ENCODE data around the gene PATJ.
"Not testable (repeated sequence)": the region's sequence is repeated elsewhere in the genome, so short reads cannot be mapped to it uniquely, and the experiment has no call there.

Gene PATJ

DNA sequence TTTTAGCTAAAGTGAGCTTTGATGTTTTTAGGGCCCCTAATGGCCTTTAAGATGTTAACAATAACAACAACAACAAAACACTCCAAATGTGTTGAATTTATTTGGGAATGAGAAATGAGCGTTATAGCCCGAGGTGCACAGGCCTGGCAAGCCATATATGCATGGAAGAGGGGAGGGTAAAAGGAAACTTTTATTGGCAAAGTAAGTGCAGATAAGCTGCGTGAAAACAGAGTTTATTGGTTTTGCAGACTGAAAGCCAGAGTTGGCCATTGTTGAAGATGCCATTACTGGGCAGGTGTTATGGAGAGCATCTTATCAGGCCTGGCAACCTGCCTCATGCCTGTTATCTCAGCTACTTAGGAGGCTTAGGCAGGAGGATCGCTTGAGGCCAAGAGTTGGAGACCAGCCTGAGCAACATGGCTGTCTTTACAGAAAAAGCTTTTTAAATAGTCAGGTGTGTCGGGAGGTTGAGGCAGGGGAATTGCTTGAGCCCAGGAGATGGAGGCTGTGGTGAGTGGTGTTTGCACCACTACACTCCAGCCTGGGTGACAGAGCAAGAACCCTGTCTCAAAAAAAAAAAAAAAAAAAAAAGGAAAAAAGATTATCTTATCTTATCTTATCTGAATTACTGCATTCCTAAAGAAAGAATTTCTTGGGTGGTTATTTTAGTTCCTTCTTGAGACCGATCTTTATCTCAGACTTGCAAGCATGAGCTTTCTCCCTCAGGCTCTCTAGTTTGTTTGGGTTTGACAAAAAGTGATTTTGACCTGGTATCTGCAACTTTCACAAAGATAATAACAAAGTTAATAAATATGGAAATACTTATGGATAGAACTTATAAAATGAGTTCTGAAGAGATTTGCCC is 1.7 kb downstream of the PATJ start:
- DNase-seq: no peak

DNA sequence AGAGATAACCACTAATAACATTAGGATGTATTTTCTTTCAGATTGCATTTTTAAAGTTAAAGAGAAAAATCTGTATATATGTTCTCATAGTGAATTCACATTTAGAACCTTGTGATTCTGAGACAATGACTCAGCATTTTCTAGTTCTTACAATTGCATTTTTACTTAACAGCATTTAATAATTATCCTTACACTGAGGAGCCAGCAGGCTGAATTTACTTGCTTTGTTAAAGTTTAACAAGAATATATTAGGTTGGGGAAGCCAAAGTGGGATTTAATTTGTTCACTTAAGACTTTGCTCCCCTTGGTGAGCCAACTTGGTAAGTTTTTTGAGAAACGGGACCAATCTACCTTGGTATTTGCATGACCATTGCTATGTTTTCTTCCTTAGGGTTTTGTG is 4.5 kb downstream of the PATJ start:
- DNase-seq: peak; percentile 17

DNA sequence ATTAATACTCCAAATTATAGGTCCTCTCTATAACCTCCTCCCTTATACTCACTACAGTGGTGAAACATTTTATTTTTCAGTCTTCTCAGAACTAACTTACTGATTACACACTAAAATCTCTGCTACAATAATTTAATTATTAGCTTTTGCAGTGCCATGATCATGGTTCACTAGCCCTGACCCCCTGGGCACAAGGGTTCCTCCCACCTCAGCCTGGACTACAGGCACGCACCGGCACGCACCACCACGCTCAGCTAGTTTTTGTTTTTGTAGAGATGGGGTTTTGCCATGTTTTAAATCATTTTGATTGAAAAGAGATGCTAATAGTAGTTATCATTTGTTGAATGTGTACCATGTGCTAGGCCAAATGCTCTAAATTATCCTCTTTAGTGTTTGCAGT is 6.3 kb downstream of the PATJ start:
- DNase-seq: no peak

DNA sequence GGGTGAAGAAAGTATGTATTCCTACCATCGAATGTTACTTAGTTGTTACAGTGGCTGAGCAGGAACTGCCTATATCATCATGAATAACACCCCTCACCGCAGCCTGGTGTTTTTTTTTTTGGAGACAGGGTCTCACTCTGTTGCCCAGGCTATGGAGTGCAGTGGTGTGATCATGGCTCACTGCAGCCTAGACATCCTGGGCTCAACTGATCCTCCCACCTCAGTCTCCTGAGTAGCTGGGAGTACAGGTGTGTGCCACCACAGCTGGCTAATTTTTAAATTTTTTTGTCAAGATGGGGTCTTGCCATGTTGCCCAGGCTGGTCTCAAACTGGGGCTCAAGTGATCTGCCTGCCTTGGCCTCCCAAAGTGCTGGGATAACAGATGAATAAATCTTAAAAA is 7.3 kb downstream of the PATJ start:
- no peak for DNase-seq

DNA sequence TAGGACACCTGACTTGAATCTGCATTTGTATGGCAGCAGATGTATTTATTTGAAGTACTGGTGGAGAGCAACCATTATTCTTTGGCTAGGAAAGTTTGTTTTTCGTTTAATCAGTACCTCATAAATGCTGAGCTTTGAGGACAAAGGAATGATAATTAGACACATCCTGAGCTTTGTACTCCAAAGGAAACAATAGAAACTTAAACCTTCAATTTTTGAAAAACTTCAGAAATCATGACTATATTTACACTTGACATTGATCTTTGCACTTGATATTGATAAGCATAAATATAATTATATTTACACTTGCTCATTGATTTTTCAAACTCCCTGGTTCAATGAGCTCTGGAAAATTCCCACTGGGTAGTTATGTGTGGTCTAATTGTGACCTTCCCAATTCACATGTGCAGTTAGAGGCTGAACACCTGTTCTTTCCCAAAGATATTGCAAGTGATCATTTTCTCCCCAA is 10.7 kb downstream of the PATJ start:
- no peak for DNase-seq

DNA sequence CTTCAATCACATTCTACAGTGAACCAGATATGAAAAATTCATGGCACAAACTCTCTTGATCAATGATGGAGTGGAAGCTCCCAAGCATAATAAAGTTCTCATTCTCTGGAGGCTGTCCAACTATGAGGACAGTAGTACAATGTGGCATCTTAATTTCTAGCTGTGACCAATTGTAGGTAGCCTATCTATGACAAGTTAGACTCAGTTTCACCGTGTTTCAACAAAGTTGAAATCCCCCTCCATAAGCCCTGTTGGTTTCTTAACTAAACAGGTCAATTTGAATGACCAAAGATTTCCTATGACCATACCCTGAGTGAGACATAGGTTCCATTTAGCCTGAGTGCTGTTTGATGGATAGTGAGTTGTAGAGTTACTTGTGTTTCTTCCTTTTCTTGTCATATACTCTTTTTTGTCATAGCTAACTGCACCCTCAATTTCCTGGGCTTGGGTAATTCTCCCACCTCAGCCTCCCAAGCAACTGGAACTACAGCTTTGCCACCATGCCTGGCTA is 11.8 kb downstream of the PATJ start:
- no peak for DNase-seq

DNA sequence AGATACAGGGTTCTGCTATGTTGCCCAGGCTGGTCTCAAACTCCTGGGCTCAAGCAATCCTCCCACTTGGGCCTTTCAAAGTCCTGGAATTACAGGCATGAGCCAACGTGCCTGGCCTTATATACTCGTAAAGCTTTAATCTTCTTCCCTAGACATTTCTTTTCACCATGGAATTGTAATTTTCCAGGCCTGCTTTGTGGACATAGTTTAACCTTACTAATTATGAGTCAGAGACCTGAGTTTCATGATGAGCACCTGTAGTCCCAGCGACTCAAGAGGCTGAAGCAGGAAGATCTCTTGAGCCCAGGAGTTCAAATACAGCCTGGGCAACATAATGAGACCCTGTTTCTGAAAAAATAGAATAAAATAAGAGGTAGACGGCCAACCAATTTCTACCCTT is 12.3 kb downstream of the PATJ start:
- DNase-seq: no peak

DNA sequence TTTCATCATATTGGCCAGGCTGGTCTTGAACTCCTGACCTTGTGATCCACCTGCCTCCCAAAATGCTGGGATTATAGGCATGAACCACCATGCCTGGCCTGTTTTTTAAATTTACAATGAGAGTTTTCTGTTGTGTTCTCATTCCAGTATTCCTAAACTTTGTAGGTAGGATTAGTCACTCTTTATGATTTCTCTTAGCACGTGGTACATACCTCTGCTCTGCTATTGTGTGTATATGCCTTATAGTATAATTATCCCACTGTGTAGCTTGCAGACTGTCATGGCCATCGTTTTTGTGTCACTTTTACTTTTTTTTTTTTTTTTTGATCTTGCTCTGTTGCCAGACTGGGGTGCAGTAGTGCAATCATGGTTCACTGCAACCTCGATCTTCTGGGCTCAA is 14.5 kb downstream of the PATJ start:
- no peak for DNase-seq

DNA sequence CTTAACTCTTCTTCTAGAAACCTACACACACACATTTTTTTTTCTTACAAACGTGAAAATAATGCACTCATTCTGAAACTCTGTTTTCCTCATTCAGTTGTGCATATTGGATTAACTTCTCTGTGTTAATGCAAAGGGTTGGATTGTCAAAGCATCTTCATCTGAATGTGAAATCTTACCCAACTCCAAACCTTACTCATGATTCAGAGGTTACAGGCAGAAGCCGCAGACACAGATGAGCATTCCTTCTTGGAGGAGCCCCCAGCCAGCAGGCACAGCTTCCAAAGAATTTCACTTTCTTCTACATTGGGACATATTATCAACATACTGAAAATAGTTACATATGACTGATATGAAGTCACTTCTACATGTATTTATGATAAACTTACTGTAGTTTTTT is 15.7 kb downstream of the PATJ start:
- DNase-seq: no peak

DNA sequence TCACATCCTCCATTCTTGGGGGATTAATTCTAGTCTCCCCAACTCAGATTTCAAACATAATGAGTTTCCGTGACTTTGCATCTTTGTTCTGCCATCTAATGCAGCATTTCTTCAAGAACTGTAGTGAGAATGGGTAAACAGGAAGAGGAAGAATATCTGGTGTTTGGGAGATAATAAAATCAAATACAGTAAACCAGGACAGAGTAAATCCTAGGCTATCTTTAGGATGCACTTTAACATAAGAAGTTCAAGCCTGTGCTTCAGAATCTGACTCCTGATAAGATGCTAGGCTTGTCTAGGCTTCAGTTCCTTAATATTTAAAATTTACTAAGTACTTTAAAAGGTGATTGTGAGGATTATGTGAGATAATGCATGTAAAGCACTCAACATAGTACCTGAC is 27.9 kb downstream of the PATJ start:
- DNase-seq: no peak

DNA sequence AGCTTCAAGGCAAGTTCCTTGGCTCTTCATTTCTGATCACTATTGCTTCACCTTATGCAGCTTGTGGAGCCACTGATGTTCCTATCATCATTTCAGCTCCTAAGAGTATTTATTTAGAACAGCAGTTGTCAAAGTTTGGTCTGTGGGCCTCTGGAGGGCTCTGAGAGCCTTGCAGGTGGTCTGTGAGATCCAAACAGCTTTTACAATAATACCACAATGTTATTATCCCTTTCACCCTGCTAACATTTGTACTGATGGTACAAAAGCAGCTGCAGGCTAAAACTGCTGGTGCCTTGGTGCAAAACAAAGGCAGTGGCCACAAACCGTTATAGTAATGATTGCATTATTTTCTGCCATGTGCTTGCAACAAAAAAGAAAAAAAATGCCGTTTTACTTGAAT is 33.8 kb downstream of the PATJ start:
- DNase-seq: no peak

DNA sequence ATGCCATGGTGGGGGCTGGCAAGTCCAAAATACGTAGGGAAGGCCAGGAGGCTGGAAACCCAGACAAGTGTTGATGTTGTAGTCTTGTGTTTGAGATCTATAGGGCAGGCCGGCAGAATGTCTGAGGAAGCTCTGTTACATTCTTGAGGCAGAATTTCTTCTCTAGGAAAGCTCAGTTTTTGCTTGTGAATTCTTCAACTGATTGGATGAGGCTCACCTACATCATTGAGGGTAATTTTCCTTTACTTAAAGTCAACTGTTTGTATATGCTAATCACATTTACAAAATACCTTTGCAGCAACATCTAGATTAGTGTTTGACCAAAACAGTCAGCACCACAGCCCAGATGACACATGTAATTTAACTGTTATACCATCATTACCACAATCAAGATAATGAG is 37.0 kb downstream of the PATJ start:
- no peak for DNase-seq

DNA sequence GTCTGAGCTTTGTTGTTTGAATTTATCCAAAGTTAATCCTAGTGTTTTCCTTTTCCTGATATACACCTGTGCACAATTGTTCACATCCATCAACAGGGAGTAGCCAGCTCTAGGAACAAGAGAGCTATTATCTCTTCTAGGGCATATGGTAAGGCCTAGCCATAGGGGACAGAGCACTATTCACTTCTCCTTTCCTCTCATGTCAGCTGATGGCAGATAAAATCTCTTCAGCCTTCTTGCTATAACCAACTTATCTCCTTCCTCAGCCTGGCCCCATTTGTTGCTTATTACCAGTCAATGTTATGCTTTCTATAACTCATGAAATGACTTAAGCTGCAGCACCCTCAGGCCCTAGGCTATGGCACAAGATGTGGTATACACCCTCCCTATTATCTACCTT is 38.9 kb downstream of the PATJ start:
- peak; percentile 89 for DNase-seq

DNA sequence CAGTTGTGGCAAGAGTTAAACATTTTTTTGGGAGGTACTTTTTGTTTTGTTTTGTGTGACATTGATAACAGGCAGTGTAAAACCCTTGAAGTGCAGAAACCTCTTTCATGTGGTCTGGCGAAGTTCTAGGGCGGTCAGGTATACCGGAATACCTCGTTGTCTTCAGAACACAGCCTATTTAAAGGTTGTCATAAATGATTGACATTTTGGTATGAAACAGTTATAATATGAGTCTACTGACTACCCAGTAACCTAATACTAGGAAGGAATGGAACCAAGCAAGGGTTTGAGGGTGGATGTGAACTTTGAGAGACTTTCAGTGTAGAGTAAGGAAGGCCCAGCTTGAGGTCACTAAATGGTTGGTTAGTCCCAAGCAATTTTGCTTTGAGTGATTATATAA is 40.5 kb downstream of the PATJ start:
- no peak for DNase-seq

DNA sequence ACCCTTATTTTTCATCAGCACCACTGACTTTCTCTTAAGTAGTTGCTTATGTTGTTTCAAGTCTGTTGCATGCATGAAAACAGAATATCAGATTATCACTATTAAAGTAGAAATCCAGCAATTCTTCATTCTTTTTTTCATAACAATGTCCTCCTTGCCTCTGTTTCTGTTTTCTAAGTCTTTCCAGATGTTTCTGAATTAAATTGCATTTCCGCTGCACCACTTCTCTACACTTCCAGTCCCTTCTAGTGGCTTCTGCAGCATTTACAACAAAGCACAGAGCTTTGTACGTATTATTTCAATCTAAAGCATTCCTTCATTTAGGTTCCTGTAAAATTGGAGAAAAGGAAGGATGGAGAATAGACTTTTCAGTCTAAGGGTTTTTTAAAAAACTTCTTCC is 42.4 kb downstream of the PATJ start:
- no peak for DNase-seq

DNA sequence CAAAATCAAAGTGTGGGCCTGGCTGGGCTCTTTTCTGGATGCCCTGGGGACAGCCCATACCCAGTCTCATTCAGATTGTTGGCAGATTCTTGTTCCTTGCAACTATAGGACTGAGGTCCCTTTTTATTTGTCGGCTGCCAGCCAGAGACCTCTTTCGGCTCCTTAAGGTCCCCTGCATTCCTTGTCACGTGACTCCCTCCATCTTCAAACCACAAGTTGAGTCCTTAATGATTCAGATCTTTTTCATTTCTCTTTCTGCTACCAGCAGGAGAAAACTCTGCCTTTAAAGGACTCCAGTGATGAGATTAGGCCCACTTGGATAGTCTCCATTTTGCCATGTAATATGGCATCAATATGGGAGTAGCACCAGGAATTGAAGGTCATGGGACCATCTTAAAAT is 48.6 kb downstream of the PATJ start:
- DNase-seq: no peak

DNA sequence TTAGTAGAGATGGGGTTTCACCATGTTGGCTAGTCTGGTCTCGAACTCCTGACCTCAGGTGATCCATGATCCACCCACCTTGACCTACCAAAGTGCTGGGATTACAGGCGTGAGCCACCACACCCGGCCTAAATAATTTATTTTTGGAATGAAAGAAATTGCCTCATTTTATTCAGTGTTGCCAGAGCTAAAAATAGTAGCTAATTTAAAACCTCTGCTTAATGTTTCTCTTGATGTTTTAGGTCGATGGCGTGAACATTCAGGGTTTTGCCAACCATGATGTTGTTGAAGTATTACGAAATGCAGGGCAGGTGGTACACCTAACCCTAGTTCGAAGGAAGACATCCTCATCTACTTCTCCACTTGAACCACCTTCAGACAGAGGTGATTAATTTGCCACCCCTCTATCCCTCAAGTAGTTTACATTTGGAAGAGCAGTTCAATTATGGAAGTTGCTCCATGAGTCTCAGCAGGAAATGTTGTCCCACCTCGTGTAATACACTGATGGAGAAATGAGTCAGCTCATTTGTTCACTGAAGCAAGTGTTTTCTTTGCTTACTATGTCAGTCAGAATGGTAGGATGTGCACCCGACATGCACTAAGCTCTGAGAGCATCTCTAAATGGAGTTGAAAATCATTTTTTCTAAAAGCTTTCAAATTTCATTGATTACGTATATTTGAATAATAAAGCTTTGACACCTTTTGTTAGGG is 54.9 kb downstream of the PATJ start:
- DNase-seq: no peak

DNA sequence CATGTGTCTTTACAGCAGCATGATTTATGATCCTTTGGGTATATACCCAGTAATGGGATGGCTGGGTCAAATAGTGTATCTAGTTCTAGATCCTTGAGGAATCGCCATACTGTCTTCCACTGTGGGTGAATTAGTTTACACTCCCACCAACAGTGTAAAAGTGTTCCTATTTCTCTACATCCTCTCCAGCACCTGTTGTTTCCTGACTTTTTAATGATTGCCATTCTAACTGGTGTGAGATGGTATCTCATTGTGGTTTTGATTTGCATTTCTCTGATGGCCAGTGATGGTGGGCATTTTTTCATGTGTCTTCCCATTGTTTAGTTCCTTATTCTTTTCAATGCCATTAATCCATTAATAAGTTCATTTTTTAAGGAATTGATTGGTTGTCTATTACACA is 58.8 kb downstream of the PATJ start:
- not testable (repeated sequence) for DNase-seq

DNA sequence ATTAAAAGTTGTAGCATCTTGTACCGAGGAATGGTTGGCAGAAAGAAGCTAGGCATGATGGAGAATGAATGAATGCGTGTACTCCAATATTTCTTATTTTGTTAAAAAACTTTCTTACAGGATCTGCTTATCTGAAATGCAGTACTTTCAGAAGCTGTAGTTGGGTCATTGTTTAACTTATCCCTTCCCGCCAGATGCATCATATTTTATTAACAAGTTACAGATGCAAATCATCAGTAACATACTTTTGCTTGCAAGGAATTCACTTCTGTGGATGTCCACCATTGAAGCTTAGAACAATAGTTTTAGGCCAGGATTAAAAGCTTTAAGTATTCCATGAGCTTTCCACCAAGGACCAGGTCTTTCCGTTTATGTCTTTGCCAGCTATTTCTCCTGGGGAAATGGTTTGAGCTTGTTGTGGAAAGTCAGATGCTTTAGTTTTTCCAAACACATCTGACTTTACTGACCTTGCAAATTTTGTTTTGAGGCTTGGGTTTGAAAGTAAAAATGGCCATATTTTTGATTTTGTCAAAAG is 65.4 kb downstream of the PATJ start:
- no peak for DNase-seq

DNA sequence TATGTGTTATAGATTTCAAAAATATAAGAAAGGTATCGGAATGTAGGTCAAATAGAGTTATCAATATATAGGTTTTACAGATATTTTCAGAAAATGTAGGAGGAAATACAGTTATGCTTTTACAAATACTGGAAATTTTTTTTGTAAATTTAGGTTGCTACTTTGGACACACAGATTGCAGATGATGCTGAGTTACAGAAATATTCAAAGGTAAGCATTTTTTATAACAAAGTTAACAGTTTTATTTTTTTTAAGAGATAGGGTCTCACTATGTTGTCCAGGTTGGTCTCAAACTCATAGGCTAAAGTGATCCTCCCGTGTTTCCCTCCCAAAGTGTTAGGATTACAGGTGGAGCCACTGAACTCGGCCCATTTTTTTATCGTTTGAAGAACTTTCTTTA is 66.0 kb downstream of the PATJ start:
- DNase-seq: no peak

DNA sequence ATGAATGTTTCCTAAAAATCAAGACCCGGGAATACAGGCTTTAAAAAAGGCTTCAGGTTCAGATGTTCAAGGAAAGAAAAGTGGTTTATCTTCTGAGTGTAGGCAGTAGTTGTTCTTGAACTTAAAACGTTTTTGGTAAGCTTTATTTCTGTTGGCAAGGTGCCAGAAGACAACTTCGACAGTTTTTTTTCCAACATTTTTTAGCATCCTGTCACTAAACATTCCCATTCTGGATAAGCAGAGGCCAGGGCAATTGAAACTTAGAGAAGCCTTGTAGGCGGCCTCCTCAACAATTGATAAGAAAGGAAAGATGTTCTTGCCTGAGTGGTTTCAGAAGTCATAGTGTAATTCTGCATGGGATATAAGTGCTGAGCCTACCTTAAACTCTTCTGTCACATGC is 66.7 kb downstream of the PATJ start:
- no peak for DNase-seq

DNA sequence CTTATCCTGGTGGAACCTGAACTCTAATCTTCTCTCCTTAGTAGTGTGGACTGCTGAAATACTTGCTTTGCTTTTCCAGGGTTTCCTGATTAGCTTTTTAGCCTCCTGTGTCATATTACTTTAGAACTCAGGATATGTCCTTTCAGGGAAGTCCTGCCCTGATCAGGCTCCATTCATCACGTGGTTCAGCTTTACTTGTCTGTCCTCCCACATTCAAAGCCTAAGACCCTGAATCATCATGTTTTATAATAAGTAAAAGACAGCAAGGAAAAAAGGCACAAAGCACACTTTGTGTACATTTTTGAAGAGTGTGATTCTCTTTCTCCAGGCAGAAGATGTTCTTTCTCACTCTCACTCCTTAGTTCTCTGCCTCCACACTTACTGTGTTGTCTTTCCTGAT is 70.6 kb downstream of the PATJ start:
- no peak for DNase-seq

DNA sequence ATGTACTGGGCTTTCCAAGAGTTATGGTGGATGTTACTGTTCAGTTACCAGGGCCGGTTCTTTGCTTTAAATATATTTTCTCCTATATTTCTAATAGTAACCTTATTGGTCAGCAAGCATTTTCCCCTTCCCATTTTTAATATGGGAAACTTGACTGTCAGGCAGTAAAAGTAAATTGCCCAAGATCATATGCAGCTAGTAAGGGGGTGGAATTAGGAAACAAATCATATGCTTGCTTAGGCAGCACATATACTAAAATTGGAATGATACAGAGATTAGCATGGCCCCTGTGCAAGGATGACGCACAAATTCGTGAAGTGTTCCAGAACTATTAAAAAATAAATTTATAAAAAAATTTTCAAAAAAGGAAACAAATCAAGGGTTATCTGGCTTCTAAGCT is 73.9 kb downstream of the PATJ start:
- DNase-seq: no peak

DNA sequence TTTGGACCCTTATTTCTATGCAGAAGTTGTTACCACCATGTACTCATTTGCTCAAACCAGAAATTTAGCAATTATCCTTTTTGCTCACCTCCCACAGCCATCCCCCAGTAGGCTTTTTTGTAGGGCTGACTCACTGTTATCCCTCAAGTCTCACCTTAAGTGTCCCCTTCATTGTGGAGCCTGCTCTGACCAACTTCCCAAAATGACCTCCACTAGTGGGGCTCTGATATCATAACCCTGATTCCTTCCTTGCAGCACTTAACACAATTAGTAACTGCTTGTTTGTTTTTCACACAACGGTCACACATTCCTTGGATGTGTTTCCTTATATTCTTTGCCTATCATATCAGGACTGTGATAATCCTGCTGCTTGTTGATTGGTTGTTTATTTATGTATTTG is 76.7 kb downstream of the PATJ start:
- DNase-seq: no peak

All from OCI-M1 (cell line).